Neuron (in vitro differentiated cells): Measurements from ENCODE around the gene SULF2.

Experiments used
- H2AFZ ChIP-seq: one replicate; pipeline ENCODE4 v1.6.1; 2013; ENCODE audit warnings: low read depth, mild to moderate bottlenecking, inconsistent platforms, low read length, moderate library complexity
- H3K27me3 ChIP-seq: one replicate; pipeline ENCODE4 v1.6.1; 2013; ENCODE audit warnings: low read length; ENCODE audit not compliant: insufficient read depth
- H3K36me3 ChIP-seq: one replicate; pipeline ENCODE4 v1.6.1; 2013; ENCODE audit warnings: low read length; ENCODE audit not compliant: insufficient read depth
- H3K4me1 ChIP-seq: one replicate; pipeline ENCODE4 v1.6.1; 2013; ENCODE audit warnings: low read length; ENCODE audit not compliant: insufficient read depth
- H3K4me3 ChIP-seq: 2 replicates; pipeline ENCODE4 v1.5.1; 2013; ENCODE audit warnings: mild to moderate bottlenecking, low read length, moderate library complexity
- H3K9me3 ChIP-seq: one replicate; pipeline ENCODE4 v1.6.1; 2013; ENCODE audit warnings: low read length

The SULF2 gene

DNA sequence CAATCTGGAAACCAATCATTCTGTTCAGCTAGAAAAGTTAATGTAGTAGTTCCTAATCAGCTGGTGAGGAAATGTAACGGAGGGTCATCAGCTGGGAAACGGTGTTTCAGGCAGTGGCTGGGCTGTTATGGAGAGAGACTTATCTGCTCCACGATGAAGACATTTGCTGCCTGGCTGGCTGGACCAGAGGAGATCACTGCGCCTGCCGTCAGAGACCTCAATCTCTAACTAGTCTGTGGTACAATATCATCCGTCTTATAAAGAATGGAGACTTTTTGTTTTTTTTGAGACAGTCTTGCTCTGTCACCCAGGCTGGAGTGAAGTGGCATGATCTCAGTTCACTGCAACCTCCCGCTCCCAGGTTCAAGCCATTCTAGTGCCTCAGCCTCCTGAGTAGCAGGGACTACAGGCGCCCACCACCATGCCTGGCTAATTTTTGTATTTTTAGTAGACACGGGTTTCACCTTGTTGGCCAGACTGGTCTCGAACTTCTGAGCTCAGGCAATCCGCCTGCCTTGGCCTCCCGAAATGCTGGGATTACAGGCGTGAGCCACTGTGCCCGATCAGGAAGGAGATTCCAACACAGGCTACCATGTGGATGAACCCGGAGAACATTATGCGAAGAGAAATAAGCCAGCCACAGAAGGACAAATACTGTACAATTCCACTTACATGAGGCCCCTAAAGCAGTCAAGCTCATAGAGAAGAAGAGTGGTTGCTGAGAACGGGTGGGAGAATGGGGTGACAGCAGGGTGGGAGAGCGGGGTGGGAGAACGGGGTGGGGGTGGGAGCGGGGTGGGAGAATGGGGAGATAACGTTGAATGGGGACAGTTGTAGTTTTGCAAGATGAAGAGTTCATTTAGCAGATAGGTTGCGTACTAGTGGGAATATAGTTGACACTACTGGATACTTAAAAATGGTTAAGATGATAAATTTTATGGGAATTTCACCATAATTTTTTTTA lies 115.1 kb downstream of the SULF2 start:
- Histone ChIP-seq H2AFZ (no peak overlapping the region), H3K36me3 (peaks cover 6% of the 10 kb centered on the region), H3K27me3 (no peaks in the 10 kb centered on the region), H3K9me3 (no peaks in the 10 kb centered on the region), H3K4me1 (peaks cover 3% of the 10 kb centered on the region), H3K4me3 (no peak overlapping the region)

DNA sequence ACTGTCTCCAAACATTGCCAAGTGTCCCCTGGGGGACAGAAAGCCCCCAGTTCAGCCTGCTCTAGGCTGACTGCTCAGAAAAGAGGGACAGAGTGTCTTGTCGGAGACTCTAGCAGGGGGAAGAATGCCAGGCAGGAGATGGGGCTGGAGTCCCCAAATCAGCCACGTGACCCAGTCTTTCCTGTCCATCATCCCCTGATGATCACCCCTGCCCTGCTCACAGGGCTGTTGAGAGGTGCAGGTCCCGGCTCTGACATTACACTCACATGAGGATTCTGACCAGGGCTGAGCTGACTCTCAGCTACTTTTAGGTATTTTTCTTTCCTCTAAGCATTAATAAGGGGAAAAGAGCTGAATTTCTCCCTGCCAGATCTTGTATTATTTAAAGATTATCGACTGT lies 115.8 kb downstream of the SULF2 start:
- Histone ChIP-seq H3K27me3 (no peaks in the 10 kb centered on the region), H3K9me3 (no peaks in the 10 kb centered on the region), H2AFZ (no peak overlapping the region), H3K4me1 (peaks cover 6% of the 10 kb centered on the region), H3K36me3 (peaks cover 6% of the 10 kb centered on the region), H3K4me3 (no peak overlapping the region)

DNA sequence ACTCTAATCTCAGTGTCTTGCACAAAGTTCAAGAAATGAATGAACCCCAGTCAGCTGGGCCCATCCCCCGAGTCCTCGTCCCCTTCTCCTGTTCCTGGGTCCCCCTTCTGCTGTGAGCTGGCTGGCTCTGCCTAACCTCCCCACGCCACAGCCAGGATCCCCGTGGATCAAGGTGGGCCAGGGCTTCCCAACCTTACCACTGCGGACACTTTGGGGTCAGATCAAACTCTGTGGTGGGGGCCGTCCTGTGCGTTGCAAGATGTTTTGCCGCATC lies 116.2 kb downstream of the SULF2 start:
- H3K4me3 ChIP-seq, result no peak overlapping the region
- no peak overlapping the region for H2AFZ ChIP-seq
- H3K27me3 ChIP-seq, result no peaks in the 10 kb centered on the region
- H3K9me3 ChIP-seq, result no peaks in the 10 kb centered on the region
- H3K36me3 ChIP-seq, result peaks cover 6% of the 10 kb centered on the region
- peaks cover 8% of the 10 kb centered on the region for H3K4me1 ChIP-seq

DNA sequence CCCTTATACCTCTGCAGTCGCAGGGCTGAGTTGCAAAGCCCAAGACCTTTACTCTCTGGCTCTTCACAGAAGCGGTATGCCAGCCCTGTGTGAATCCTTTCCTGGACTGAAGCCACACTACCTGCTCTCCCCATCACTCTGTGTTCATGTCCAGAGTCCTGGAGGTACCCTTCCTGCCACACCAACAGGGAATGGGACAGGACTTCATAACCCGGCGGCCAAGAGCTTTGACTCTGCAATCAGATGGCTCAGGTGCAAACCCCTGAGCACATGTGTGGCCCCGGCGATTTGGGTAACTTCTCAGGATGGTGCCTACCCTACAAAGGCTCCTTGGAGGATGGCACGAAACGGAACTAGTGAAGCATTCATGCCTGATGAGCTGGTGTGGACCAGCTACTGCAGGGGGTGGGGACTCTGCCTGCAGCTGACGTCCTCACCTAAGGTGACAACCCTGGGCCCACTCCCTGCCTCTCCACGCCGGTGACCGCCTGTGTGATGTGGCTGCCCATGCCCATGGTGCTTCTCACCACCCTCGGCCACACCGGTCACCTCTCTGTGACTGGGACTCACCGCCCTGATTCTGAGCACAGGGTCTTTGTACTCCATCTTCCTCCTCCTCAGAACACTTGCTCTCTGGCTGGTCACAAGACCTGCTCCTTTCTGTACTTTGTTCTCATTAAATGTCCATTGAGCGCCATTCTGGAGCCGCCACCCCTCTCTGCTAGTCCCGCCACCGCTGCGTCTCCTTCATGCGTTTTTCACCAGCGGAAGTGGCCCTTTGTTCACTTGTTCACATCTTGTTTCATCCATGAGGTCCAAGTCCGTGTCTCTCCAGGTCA lies 116.7 kb downstream of the SULF2 start:
- H3K4me1 ChIP-seq, result peaks cover 10% of the 10 kb centered on the region
- H3K9me3 ChIP-seq, result no peaks in the 10 kb centered on the region
- peaks cover 6% of the 10 kb centered on the region for H3K36me3 ChIP-seq
- H3K4me3 ChIP-seq, result no peak overlapping the region
- no peak overlapping the region for H2AFZ ChIP-seq
- H3K27me3 ChIP-seq, result no peaks in the 10 kb centered on the region

DNA sequence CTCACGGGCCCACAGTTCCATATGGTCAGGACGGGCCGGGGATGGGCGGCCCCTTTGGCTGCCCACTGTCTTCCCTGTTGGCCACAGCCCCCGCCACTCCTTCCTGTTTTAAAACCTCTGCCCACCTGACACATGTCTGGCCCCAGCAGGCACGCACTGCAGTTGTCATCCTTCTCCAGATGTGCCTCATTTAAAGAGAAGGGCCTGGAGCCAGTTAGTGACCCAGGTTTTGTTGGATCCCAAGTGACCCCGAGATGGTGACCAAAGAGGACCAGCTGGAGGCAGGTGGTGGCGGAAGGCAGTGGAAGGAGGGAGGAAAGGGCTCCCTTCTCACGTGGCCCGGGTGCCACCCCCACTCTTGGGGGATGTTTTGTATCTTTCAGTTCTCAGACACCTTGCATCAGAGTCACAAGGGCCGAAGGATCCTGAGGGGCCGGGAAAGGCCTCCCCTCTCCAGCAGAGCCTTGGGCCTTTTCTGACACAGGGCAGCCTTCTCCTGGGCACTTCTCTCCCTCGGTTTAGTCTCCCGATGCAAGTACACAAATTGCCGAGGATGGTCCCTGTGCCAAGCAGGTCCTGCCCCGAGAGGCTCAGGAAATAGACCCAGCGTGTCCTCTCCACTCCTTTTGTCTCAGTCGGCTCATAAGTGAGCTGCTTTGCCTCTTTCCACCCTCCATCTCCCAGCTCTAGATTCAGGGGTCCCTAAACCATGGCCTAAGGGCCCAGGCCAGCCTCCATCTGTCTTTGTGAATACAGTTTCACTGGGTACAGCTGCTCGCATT lies 117.6 kb downstream of the SULF2 start:
- Histone ChIP-seq H3K36me3 (peaks cover 6% of the 10 kb centered on the region), H3K9me3 (no peaks in the 10 kb centered on the region), H2AFZ (no peak overlapping the region), H3K27me3 (no peaks in the 10 kb centered on the region), H3K4me3 (no peak overlapping the region), H3K4me1 (peaks cover 10% of the 10 kb centered on the region)

DNA sequence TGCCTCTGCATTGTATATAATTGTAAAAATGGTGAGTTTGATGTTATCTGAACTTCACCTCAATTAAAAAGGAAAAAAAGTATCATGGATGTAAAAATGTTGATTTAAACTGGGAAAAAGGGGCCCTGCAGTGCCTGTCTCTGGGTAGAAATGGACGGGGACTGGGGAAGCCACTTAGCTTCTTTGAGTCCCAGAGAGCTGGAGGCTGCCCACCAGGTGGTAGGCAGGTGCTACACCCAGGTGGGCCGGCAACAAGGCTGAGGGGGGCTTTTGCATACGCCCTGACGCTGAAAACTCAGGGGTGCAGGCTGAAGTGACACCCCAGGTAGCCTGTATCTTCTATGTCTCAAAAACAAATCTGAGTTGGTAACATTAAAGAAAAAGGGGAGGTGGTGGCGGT lies 118.2 kb downstream of the SULF2 start:
- Histone ChIP-seq H3K9me3 (no peaks in the 10 kb centered on the region), H3K4me3 (no peak overlapping the region), H2AFZ (no peak overlapping the region), H3K4me1 (peaks cover 10% of the 10 kb centered on the region), H3K27me3 (no peaks in the 10 kb centered on the region), H3K36me3 (peaks cover 9% of the 10 kb centered on the region)

DNA sequence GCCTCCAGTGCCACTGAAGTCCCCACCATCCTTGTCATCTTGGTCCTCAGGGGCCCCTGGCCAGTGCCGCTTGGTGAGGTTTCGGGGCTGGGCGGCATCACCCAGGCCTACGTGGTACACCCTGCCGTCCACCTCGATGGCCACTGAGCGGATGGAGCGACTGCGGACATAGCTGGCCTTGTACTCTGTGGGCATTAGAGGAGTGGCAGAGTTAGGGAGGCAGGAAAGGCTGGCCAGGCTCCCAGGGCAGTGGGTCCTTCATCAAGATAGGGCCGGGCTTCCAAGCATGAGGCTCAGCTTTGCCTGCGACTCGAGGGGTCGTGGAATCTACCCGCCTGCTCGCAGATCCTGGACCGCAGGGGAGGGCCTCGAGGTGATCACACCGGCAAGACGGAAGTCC lies 119.0 kb downstream of the SULF2 start:
- Histone ChIP-seq H3K4me1 (peaks cover 10% of the 10 kb centered on the region), H2AFZ (no peak overlapping the region), H3K9me3 (no peaks in the 10 kb centered on the region), H3K4me3 (no peak overlapping the region), H3K27me3 (no peaks in the 10 kb centered on the region), H3K36me3 (peaks cover 14% of the 10 kb centered on the region)

DNA sequence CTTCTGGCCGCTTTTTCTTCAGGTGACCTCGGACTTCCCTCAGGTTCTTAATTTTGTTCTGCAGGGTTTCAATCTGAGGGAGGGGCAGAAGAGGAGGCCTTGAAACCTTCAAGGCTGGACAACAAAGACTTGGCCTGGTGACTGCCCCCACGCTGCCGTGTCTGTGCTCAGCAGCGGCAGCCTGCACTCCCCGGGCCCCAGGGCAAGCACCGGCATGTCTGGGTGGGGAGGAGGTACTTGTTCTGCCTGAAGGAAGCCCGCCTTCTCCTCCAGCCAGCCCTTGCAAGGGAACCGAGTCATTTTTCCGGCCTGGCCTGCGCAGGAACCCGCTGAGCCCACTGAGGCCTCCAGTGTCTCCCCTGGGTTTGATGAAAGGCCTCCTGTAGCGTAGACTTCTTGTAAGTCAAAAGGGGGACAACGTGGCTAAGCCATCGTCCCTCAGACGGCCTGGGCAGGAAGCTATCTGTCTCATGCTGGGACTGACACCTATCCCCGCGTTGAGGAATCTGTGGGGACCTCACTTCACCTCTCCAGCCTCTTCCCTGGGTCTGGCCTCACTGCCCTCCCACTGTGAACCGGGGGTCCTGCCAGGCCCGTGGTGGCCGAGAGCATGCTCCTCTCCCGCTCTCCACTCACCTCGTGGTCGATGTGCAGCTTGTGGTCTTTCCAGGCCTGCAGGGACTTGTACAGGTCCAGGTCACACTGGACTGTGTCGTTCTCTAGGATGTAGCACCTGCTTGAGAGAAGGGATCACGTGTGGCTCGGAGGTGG lies 119.9 kb downstream of the SULF2 start:
- no peak overlapping the region for H3K4me3 ChIP-seq
- H3K9me3 ChIP-seq, result no peaks in the 10 kb centered on the region
- no peak overlapping the region for H2AFZ ChIP-seq
- peaks cover 10% of the 10 kb centered on the region for H3K4me1 ChIP-seq
- no peaks in the 10 kb centered on the region for H3K27me3 ChIP-seq
- H3K36me3 ChIP-seq, result peaks cover 16% of the 10 kb centered on the region

DNA sequence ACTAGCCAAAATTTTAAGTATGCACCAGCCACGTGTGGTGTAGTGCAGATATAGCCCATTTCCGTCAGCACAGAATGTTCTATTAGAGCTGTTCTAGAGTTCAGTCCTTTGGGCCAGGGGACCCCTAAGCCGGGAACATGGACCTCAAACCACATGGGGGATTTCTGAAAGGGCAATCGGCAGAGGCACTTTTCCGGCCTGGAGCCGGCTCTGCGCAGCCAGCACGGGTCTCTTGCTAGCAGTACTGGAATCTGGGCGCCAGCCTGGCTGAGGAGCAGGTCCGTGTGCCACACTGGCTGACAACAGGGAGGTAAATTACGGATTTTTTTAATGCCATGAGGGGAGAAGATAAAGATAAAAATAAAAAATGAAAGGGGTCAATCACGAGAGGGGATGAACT lies 120.5 kb downstream of the SULF2 start:
- Histone ChIP-seq H3K4me1 (peaks cover 10% of the 10 kb centered on the region), H2AFZ (no peak overlapping the region), H3K27me3 (no peaks in the 10 kb centered on the region), H3K4me3 (no peak overlapping the region), H3K9me3 (no peaks in the 10 kb centered on the region), H3K36me3 (peaks cover 16% of the 10 kb centered on the region)

DNA sequence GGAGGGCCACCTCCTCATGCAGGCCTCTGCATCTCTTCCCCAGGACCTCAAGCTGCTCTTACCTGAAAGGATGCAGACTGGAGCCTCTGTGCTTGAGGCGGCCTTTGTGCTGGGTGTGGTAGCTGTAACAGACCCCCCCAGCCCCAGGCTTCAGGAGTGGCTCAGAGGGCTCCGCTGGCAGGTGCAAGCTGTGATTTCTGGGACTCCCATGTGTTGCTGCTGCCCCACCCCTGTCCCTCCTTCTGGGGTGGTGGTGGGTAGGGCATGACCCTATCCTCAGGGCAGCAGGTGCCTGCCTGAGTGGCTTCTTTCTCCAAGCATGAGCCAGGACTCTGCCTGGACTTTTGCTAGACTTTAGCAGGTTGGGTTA lies 121.2 kb downstream of the SULF2 start:
- no peaks in the 10 kb centered on the region for H3K27me3 ChIP-seq
- H3K36me3 ChIP-seq, result peaks cover 21% of the 10 kb centered on the region

DNA sequence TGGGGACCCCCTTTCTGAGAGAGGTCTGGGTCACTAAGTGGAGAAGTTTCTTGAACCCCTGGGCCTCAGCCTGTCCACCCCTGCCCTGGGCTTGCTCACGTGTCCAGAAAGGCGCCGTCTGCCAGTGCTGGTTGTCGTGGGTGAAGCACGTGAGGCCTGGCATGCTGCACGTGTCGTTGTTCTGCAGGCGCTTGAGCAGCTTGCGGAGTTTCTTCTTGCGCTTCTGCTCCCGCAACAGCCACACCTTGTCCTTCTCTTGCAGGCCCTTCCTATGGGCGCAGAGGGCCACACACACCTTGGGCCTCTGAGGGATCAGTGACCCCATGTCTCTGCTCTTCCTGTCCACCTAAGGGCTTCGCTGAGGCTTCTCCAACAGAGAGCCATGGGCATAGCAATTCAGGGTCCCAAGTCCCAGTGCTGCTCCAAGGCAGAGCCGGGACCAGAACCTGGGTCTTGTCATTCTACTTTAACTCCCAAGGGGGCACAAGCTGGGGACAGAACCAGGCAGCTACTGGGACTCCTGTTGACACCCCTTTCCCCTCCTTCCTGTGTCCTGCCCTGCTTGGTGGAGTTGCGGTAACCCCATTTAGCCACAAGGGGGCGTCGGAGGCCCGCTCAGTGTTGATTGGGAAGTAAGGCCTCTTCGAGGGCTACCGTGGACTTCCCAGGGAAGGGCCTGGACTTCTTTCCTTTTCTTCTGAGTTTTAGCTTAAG lies 121.8 kb downstream of the SULF2 start:
- H3K27me3 ChIP-seq, result no peaks in the 10 kb centered on the region
- H3K9me3 ChIP-seq, result no peaks in the 10 kb centered on the region
- peaks cover 14% of the 10 kb centered on the region for H3K4me1 ChIP-seq
- peaks cover 24% of the 10 kb centered on the region for H3K36me3 ChIP-seq
- H3K4me3 ChIP-seq, result no peak overlapping the region
- no peak overlapping the region for H2AFZ ChIP-seq

More for the DNA sequence above, 121.2 kb downstream of the SULF2 start:
- H3K9me3 ChIP-seq, result no peaks in the 10 kb centered on the region
- H2AFZ ChIP-seq, result no peak overlapping the region
- no peak overlapping the region for H3K4me3 ChIP-seq
- peaks cover 13% of the 10 kb centered on the region for H3K4me1 ChIP-seq
